HG03521 (cell line): ENCODE results near the gene AZI2.

Experiments
- ATAC-seq: cut with Tn5 transposase; IDR thresholded peaks from one replicate; pipeline ENCODE4 v1.9.1; 2021; ENCODE audit warnings: mild to moderate bottlenecking, moderate library complexity; ENCODE audit not compliant: unreplicated experiment

AZI2 gene

GRCh38 chr3:28301688-28302087 is 46.9 kb downstream of the AZI2 start:
- no peak for ATAC-seq

GRCh38 chr3:28300345-28300962 is 48.2 kb downstream of the AZI2 start:
- no peak for ATAC-seq

- no peak for ATAC-seq
Measured at GRCh38 chr3:28299705-28300104, 48.9 kb downstream of the AZI2 start.

- ATAC-seq: no peak
Measured at GRCh38 chr3:28295898-28296490, 52.6 kb downstream of the AZI2 start.

- no peak for ATAC-seq
Measured at GRCh38 chr3:28294667-28295413, 53.8 kb downstream of the AZI2 start.

- ATAC-seq: no peak
Measured at GRCh38 chr3:28292622-28293021, 56.0 kb downstream of the AZI2 start.

GRCh38 chr3:28291577-28291976 is 57.0 kb downstream of the AZI2 start:
- ATAC-seq: no peak

GRCh38 chr3:28290863-28291300 is 57.7 kb downstream of the AZI2 start:
- no peak for ATAC-seq

GRCh38 chr3:28287046-28287445 is 61.6 kb downstream of the AZI2 start:
- ATAC-seq: no peak

- ATAC-seq: peak; percentile 79
Measured at GRCh38 chr3:28286595-28286994, 62.0 kb downstream of the AZI2 start.

GRCh38 chr3:28280781-28281180 is 67.8 kb downstream of the AZI2 start:
- ATAC-seq: no peak

GRCh38 chr3:28279770-28280169 is 68.9 kb downstream of the AZI2 start:
- no peak for ATAC-seq

- ATAC-seq: no peak
Measured at GRCh38 chr3:28278918-28279317, 69.7 kb downstream of the AZI2 start.

- ATAC-seq: no peak
Measured at GRCh38 chr3:28273837-28274236, 74.8 kb downstream of the AZI2 start.
